ENCODE results near the gene NPBWR2. TPM values are rescaled to one million over a fixed set of nuclear protein-coding genes. Genes with fewer than 3 reads are reported as not detected.

NPBWR2 gene
- total and polyA plus RNA-seq, 7 donors = not detected

DNA sequence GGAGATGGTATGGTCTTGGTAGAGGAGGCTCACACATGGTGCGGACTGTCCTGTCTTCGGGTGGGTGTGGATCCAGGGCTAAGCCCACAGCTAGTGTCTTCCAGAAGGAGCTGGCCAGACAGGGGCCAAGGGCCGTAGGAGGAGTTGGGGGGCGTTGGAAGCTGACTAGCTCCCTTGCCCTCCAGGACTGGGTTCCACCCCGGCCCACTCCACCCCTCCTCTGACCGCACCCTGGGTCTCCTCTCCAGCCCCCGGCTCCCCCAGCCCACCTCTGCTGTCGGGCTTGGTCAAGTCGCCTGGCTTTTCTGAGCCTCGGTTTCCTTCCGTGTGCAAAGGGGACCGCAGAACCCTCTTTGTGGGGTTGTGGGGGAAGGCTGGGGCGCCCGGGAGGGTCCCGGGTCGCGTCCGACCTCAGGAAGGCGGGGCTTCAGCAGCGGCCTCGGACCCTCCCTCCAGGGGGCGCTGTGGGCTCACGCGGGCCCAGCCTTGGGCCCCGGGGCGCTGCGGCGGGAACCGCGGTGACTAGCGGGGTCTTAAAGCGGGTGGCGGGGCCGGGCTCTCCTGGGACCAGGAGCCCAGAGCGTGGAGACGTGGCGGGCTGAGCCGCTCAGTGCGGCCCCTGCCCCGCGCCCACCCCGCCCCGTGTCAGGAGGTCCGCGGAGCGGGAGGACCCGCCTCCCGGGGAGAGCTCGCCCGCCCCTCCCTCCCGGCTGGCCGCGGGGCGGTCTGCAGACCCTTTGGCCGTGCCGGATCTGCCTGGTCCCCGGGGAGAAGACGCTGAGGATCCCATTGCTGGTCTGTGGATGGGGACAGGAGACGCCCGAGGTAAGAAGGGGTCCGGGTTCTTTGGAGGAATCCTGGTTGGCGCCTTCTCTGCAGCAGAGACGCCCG is 5.4 kb downstream of the NPBWR2 start:
- intact Hi-C loops (cut with DNase I) = no loop called here
- peak; percentile 70 to 82 (median 75) for ATAC-seq
- WGBS, 3 donors = 9 to 11% (median 10%) methylated on average over 39 to 64 of the region's 64 CpGs
- TF ChIP-seq, protein P1, sequence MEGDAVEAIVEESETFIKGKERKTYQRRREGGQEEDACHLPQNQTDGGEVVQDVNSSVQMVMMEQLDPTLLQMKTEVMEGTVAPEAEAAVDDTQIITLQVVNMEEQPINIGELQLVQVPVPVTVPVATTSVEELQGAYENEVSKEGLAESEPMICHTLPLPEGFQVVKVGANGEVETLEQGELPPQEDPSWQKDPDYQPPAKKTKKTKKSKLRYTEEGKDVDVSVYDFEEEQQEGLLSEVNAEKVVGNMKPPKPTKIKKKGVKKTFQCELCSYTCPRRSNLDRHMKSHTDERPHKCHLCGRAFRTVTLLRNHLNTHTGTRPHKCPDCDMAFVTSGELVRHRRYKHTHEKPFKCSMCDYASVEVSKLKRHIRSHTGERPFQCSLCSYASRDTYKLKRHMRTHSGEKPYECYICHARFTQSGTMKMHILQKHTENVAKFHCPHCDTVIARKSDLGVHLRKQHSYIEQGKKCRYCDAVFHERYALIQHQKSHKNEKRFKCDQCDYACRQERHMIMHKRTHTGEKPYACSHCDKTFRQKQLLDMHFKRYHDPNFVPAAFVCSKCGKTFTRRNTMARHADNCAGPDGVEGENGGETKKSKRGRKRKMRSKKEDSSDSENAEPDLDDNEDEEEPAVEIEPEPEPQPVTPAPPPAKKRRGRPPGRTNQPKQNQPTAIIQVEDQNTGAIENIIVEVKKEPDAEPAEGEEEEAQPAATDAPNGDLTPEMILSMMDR (IDR thresholded peaks at IDR 0.05) = peak; percentile 60
- Histone ChIP-seq H3K4me3 (peak overlapping the region; percentile 61), H3K9me3 (no peaks in the 10 kb centered on the region), H3K27ac (no peak overlapping the region), H3K27me3 (ENCODE audit: insufficient read depth in 3 of 3, low read length in 2 of 3) (peaks cover 0 to 60% (median 18%) of the 10 kb centered on the region in 3 donors), H3K36me3 (ENCODE audit: insufficient read depth in 1 of 2, low read depth in 1 of 2) (no peaks in the 10 kb centered on the region), H3K4me1 (peaks cover 4% of the 10 kb centered on the region)
- peak; percentile 34 to 63 for DNase-seq

DNA sequence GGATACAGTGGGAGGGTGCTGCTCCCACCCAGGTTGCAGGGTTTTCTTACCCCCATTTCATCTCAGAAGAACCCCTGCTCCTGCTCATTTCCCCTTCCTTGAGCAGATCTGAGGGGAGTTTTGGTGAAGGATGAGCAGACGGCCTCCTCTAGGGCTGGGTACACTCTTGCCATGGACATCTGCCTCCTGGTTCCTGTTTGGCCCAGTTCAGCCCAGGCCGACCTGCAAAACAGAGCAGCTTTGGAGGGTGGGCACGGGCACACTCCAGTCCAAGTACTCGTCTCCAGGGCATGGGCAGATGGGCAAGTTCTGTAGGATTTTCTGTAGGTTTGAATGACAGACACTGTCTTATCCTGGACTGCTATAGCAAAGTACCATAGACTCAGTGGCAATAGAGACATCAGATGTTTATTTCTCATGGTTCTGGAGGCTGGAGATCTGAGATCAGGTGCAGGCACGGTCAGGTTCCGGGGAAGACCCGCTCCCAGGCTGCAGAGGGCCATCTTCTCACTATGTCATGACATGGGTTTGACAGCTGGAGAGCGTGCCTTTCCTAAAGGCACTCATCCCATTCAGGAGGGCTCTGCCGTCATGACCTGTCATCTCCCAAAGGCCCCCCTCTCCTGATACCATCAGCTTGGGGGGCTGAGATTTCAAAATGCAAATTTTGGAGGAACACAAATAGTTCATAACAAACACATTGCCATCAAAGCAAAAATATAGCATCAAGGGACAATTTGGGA is 6.2 kb downstream of the NPBWR2 start:
- Histone ChIP-seq H3K27ac (no peak overlapping the region), H3K36me3 (ENCODE audit: insufficient read depth in 1 of 2, low read depth in 1 of 2) (no peaks in the 10 kb centered on the region), H3K4me1 (peaks cover 4% of the 10 kb centered on the region), H3K27me3 (ENCODE audit: insufficient read depth in 3 of 3, low read length in 2 of 3) (peaks cover 0 to 60% (median 18%) of the 10 kb centered on the region in 3 donors), H3K9me3 (no peaks in the 10 kb centered on the region), H3K4me3 (no peak overlapping the region)
- DNase-seq (no peak), ATAC-seq (no peak)
- TF ChIP-seq, protein P1 (IDR thresholded peaks at IDR 0.05) = no peak
- intact Hi-C loops (cut with DNase I) = no loop called here
- WGBS, 3 donors = 87 to 91% (median 89%) methylated on average over 9 of the region's 9 CpGs

DNA sequence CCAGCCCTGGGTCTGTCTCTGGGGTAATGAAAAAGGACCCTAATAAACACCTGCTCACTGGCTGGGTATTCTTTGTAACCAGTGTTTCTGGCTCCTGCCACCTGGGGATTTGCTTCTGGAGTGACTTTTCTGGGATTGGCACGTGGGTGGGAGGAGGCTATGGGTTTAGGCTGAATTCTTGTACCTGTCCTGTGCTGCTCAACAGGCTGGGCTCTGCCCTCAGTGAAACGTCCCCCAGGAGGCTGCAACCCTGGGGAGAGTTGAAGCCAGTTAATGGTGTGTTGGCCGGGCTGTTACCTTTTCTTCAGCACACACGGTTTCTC is 6.8 kb downstream of the NPBWR2 start:
- no peak overlapping the region for H3K27ac ChIP-seq
- peak in 1 of 2 donors; percentile 16 for DNase-seq
- intact Hi-C loops (cut with DNase I) = no loop called here
- H3K27me3 ChIP-seq (ENCODE audit: insufficient read depth in 3 of 3, low read length in 2 of 3) = peaks cover 0 to 61% (median 18%) of the 10 kb centered on the region in 3 donors
- TF ChIP-seq, protein P1 (IDR thresholded peaks at IDR 0.05) = no peak
- no peak for ATAC-seq
- 67 to 79% (median 75%) methylated on average over 4 of the region's 4 CpGs for WGBS, 3 donors
- peaks cover 4% of the 10 kb centered on the region for H3K4me1 ChIP-seq
- no peaks in the 10 kb centered on the region for H3K36me3 ChIP-seq (ENCODE audit: insufficient read depth in 1 of 2, low read depth in 1 of 2)
- no peak overlapping the region for H3K4me3 ChIP-seq
- no peaks in the 10 kb centered on the region for H3K9me3 ChIP-seq

GRCh38 chr20:64099880-64100565 is 7.3 kb downstream of the NPBWR2 start:
- no peaks in the 10 kb centered on the region for H3K9me3 ChIP-seq
- intact Hi-C loops (cut with DNase I) = no loop called here
- TF ChIP-seq, protein P1 (IDR thresholded peaks at IDR 0.05) = no peak
- peaks cover 4% of the 10 kb centered on the region for H3K4me1 ChIP-seq
- DNase-seq (peak in 1 of 2 donors; percentile 23), ATAC-seq (no peak)
- peaks cover 0 to 61% (median 18%) of the 10 kb centered on the region in 3 donors for H3K27me3 ChIP-seq (ENCODE audit: insufficient read depth in 3 of 3, low read length in 2 of 3)
- H3K27ac ChIP-seq = no peak overlapping the region
- 63 to 82% (median 70%) methylated on average over 14 of the region's 14 CpGs for WGBS, 3 donors
- no peak overlapping the region for H3K4me3 ChIP-seq
- H3K36me3 ChIP-seq (ENCODE audit: insufficient read depth in 1 of 2, low read depth in 1 of 2) = no peaks in the 10 kb centered on the region

Data from psoas muscle (tissue), 8 donors.